ENCODE data around the gene RAB3GAP2. TPM values are rescaled to one million over a fixed set of nuclear protein-coding genes. Genes with fewer than 3 reads are reported as not detected.
"Not testable (repeated sequence)": the region's sequence is repeated elsewhere in the genome, so short reads cannot be mapped to it uniquely, and the experiment has no call there.

The RAB3GAP2 gene
- total and polyA plus RNA-seq, 2 experiments from 2014 or later = 15.8 to 22.6 TPM

GRCh38 chr1:220243947-220244346, 28.3 kb downstream of the RAB3GAP2 start:
- 96 to 100% methylated on average over 2 of the region's 2 CpGs for WGBS, 2 experiments (ENCODE audit: low coverage in 1 of 2, low lambda C conversion rate in 2 of 2, missing lambda C conversion rate in 2 of 2)

GRCh38 chr1:220241072-220241663, 31.1 kb downstream of the RAB3GAP2 start:
- peaks cover 11% of the 10 kb centered on the region; the same call in 1 of the 2 replicates for H4K20me1 ChIP-seq (ENCODE audit: insufficient read depth)
- no peak overlapping the region for H3K9ac ChIP-seq
- DNase-seq = no peak
- 92 to 97% methylated on average over 2 of the region's 2 CpGs for WGBS, 2 experiments (ENCODE audit: low coverage in 1 of 2, low lambda C conversion rate in 2 of 2, missing lambda C conversion rate in 2 of 2)
- H3K9me2 ChIP-seq (ENCODE audit: insufficient read depth) = no peaks in the 10 kb centered on the region
- in situ Hi-C loops (cut with MboI) = no loop called here
- no peak overlapping the region for H3K27ac ChIP-seq
- no peak for TF ChIP-seq EZH2phosphoT487 (IDR thresholded peaks at IDR 0.05; ENCODE audit: insufficient read depth, low read depth)
- TF ChIP-seq EZH2 (IDR thresholded peaks at IDR 0.05; ENCODE audit: insufficient read depth, poor library complexity, severe bottlenecking) = no peak
- H3K4me1 ChIP-seq (ENCODE audit: insufficient read depth) = peaks cover 4% of the 10 kb centered on the region; the same call in 1 of the 2 replicates
- H3K9me3 ChIP-seq (ENCODE audit: low read depth) = no peaks in the 10 kb centered on the region
- H2AFZ ChIP-seq = no peak overlapping the region
- H3K79me2 ChIP-seq (ENCODE audit: insufficient read depth) = peaks cover 100% of the 10 kb centered on the region
- H3K27me3 ChIP-seq (replicated peaks; ENCODE audit: insufficient read depth) = no peaks in the 10 kb centered on the region
- 0 out of 2 replicates have a peak, but pooled peaks cover 6% of the 10 kb centered on the region for H3F3A ChIP-seq (ENCODE audit: insufficient read depth)
- no peak overlapping the region for H3K4me2 ChIP-seq (ENCODE audit: unreplicated experiment)
- H3K36me3 ChIP-seq (ENCODE audit: low read depth) = no peaks in the 10 kb centered on the region
- H3K4me3 ChIP-seq = no peak overlapping the region

More at GRCh38 chr1:220243947-220244346, 28.3 kb downstream of the RAB3GAP2 start:
- H4K20me1 ChIP-seq (ENCODE audit: insufficient read depth) = peaks cover 11% of the 10 kb centered on the region; the same call in 1 of the 2 replicates
- DNase-seq = no peak
- in situ Hi-C loops (cut with MboI) = no loop called here
- no peak overlapping the region for H2AFZ ChIP-seq
- no peak overlapping the region for H3K27ac ChIP-seq
- TF ChIP-seq EZH2phosphoT487 (IDR thresholded peaks at IDR 0.05; ENCODE audit: insufficient read depth, low read depth) (no peak), EZH2 (IDR thresholded peaks at IDR 0.05; ENCODE audit: insufficient read depth, poor library complexity, severe bottlenecking) (no peak)
- H3K4me2 ChIP-seq (ENCODE audit: unreplicated experiment) = no peak overlapping the region
- peaks cover 96% of the 10 kb centered on the region for H3K79me2 ChIP-seq (ENCODE audit: insufficient read depth)
- no peaks in the 10 kb centered on the region for H3K9me3 ChIP-seq (ENCODE audit: low read depth)
- 0 out of 2 replicates have a peak, but pooled peaks cover 6% of the 10 kb centered on the region for H3F3A ChIP-seq (ENCODE audit: insufficient read depth)
- H3K4me1 ChIP-seq (ENCODE audit: insufficient read depth) = peaks cover 4% of the 10 kb centered on the region; the same call in 1 of the 2 replicates
- H3K9me2 ChIP-seq (ENCODE audit: insufficient read depth) = no peaks in the 10 kb centered on the region
- no peak overlapping the region for H3K4me3 ChIP-seq
- H3K36me3 ChIP-seq (ENCODE audit: low read depth) = peaks cover 8% of the 10 kb centered on the region; the same call in 1 of the 2 replicates
- no peak overlapping the region for H3K9ac ChIP-seq
- no peaks in the 10 kb centered on the region for H3K27me3 ChIP-seq (replicated peaks; ENCODE audit: insufficient read depth)

GRCh38 chr1:220239966-220240365, 32.3 kb downstream of the RAB3GAP2 start:
- 96 to 98% methylated on average over 3 of the region's 3 CpGs for WGBS, 2 experiments (ENCODE audit: low coverage in 1 of 2, low lambda C conversion rate in 2 of 2, missing lambda C conversion rate in 2 of 2)
- Histone ChIP-seq H3K4me1 (ENCODE audit: insufficient read depth) (peaks cover 4% of the 10 kb centered on the region; the same call in 1 of the 2 replicates), H3K9me2 (ENCODE audit: insufficient read depth) (no peaks in the 10 kb centered on the region), H3K4me3 (no peak overlapping the region), H3K9ac (no peak overlapping the region), H3K4me2 (ENCODE audit: unreplicated experiment) (no peak overlapping the region), H3K36me3 (ENCODE audit: low read depth) (no peaks in the 10 kb centered on the region), H3K27me3 (replicated peaks; ENCODE audit: insufficient read depth) (no peaks in the 10 kb centered on the region), H2AFZ (no peak overlapping the region), H3K9me3 (ENCODE audit: low read depth) (no peaks in the 10 kb centered on the region), H4K20me1 (ENCODE audit: insufficient read depth) (peaks cover 11% of the 10 kb centered on the region; the same call in 1 of the 2 replicates), H3F3A (ENCODE audit: insufficient read depth) (0 out of 2 replicates have a peak, but pooled peaks cover 6% of the 10 kb centered on the region), H3K27ac (no peak overlapping the region), H3K79me2 (ENCODE audit: insufficient read depth) (peaks cover 100% of the 10 kb centered on the region)
- TF ChIP-seq EZH2 (IDR thresholded peaks at IDR 0.05; ENCODE audit: insufficient read depth, poor library complexity, severe bottlenecking) (no peak), EZH2phosphoT487 (IDR thresholded peaks at IDR 0.05; ENCODE audit: insufficient read depth, low read depth) (no peak)
- in situ Hi-C loops (cut with MboI) = no loop called here
- no peak for DNase-seq

GRCh38 chr1:220239213-220239612, 33.0 kb downstream of the RAB3GAP2 start:
- Histone ChIP-seq H3K4me2 (ENCODE audit: unreplicated experiment) (no peak overlapping the region), H2AFZ (no peak overlapping the region), H3K27me3 (replicated peaks; ENCODE audit: insufficient read depth) (no peaks in the 10 kb centered on the region), H3K4me3 (no peak overlapping the region), H3K9ac (no peak overlapping the region), H3F3A (ENCODE audit: insufficient read depth) (0 out of 2 replicates have a peak, but pooled peaks cover 6% of the 10 kb centered on the region), H3K9me3 (ENCODE audit: low read depth) (no peaks in the 10 kb centered on the region), H3K79me2 (ENCODE audit: insufficient read depth) (peaks cover 100% of the 10 kb centered on the region), H4K20me1 (ENCODE audit: insufficient read depth) (peaks cover 8% of the 10 kb centered on the region; the same call in 1 of the 2 replicates), H3K27ac (no peak overlapping the region), H3K4me1 (ENCODE audit: insufficient read depth) (peaks cover 4% of the 10 kb centered on the region; the same call in 1 of the 2 replicates), H3K9me2 (ENCODE audit: insufficient read depth) (no peaks in the 10 kb centered on the region), H3K36me3 (ENCODE audit: low read depth) (no peaks in the 10 kb centered on the region)
- 93 to 99% methylated on average over 5 of the region's 5 CpGs for WGBS, 2 experiments (ENCODE audit: low coverage in 1 of 2, low lambda C conversion rate in 2 of 2, missing lambda C conversion rate in 2 of 2)
- no peak for TF ChIP-seq EZH2 (IDR thresholded peaks at IDR 0.05; ENCODE audit: insufficient read depth, poor library complexity, severe bottlenecking)
- TF ChIP-seq EZH2phosphoT487 (IDR thresholded peaks at IDR 0.05; ENCODE audit: insufficient read depth, low read depth) = no peak
- DNase-seq = no peak
- in situ Hi-C loops (cut with MboI) = no loop called here

- H2AFZ ChIP-seq; H3K4me1 ChIP-seq (ENCODE audit: insufficient read depth); H3K36me3 ChIP-seq (ENCODE audit: low read depth); H3K27ac ChIP-seq; H3K9me3 ChIP-seq (ENCODE audit: low read depth); H3K9ac ChIP-seq; H3K4me3 ChIP-seq; H3K9me2 ChIP-seq (ENCODE audit: insufficient read depth); DNase-seq; in situ Hi-C loops (cut with MboI); H3F3A ChIP-seq (ENCODE audit: insufficient read depth); H4K20me1 ChIP-seq (ENCODE audit: insufficient read depth); H3K4me2 ChIP-seq (ENCODE audit: unreplicated experiment); H3K27me3 ChIP-seq (replicated peaks; ENCODE audit: insufficient read depth): not testable (repeated sequence)
- 95 to 99% methylated on average over 9 of the region's 9 CpGs for WGBS, 2 experiments (ENCODE audit: low coverage in 1 of 2, low lambda C conversion rate in 2 of 2, missing lambda C conversion rate in 2 of 2)
- peaks cover 100% of the 10 kb centered on the region for H3K79me2 ChIP-seq (ENCODE audit: insufficient read depth)
Observed at GRCh38 chr1:220236278-220236677, 36.0 kb downstream of the RAB3GAP2 start.

Data from GM23248 (cell line).